GM23338 (cell line): Measurements from ENCODE around the gene EHMT2. TPM values are rescaled to one million over a fixed set of nuclear protein-coding genes. Genes with fewer than 3 reads are reported as not detected.

Experiments used
- ATAC-seq: fragments of 200-7000 bp; cut with Tn5 transposase; 3 replicates; pipeline ENCODE4 v1.9.1; 2020
- DNase-seq: peaks from one replicate; pipeline ENCODE4 v3.0.0-alpha.2; 2015; ENCODE audit warnings: low spot score
- H2AFZ ChIP-seq: fragments of 200-600 bp; sonication (generic); 2 replicates; pipeline ENCODE4 v1.8.0; 2016; ENCODE audit warnings: antibody characterized with exemption, mild to moderate bottlenecking, moderate library complexity
- H3F3A ChIP-seq: fragments of 200-600 bp; sonication (generic); replicated peaks from 2 replicates; pipeline ENCODE4 v1.8.0; 2017; ENCODE audit warnings: antibody characterized with exemption, mixed run types, low read depth
- H3K27ac ChIP-seq: fragments of 200-600 bp; sonication (generic); 2 replicates; pipeline ENCODE4 v1.6.1; 2016; ENCODE audit warnings: low read depth
- H3K27me3 ChIP-seq: fragments of 200-600 bp; sonication (generic); 2 replicates; pipeline ENCODE4 v1.8.0; 2016; ENCODE audit warnings: mild to moderate bottlenecking, mixed run types, moderate library complexity; ENCODE audit not compliant: insufficient read depth
- H3K36me3 ChIP-seq: fragments of 200-600 bp; sonication (generic); 2 replicates; pipeline ENCODE4 v1.8.0; 2016; ENCODE audit warnings: mild to moderate bottlenecking; ENCODE audit not compliant: insufficient read depth
- H3K4me1 ChIP-seq: fragments of 200-600 bp; sonication (generic); 2 replicates; pipeline ENCODE4 v1.8.0; 2016; ENCODE audit warnings: mild to moderate bottlenecking, moderate library complexity; ENCODE audit not compliant: insufficient read depth
- H3K4me2 ChIP-seq: fragments of 200-600 bp; sonication (generic); 2 replicates; pipeline ENCODE4 v1.7.1; 2017; ENCODE audit warnings: mixed run types
- H3K4me3 ChIP-seq: fragments of 200-600 bp; sonication (generic); 2 replicates; pipeline ENCODE4 v1.6.1; 2016; ENCODE audit warnings: mixed run types
- H3K79me2 ChIP-seq: fragments of 200-600 bp; sonication (generic); replicated peaks from 2 replicates; pipeline ENCODE4 v1.8.0; 2017; ENCODE audit warnings: mild to moderate bottlenecking; ENCODE audit not compliant: insufficient read depth
- H3K9me2 ChIP-seq: fragments of 200-600 bp; sonication (generic); 2 replicates; pipeline ENCODE4 v1.8.0; 2017; ENCODE audit not compliant: insufficient read depth
- H4K20me1 ChIP-seq: fragments of 200-600 bp; sonication (generic); replicated peaks from 2 replicates; pipeline ENCODE4 v1.8.0; 2017; ENCODE audit warnings: mild to moderate bottlenecking; ENCODE audit not compliant: insufficient read depth
- H3K27ac Mint-ChIP-seq: 2 replicates; pipeline ENCODE4 v1.8.0; 2020; ENCODE audit warnings: inconsistent platforms, mild to moderate bottlenecking, moderate library complexity, mixed read lengths
- H3K27me3 Mint-ChIP-seq: 3 replicates; pipeline ENCODE4 v1.8.0; 2022; ENCODE audit warnings: low read depth, mild to moderate bottlenecking, moderate library complexity, mixed read lengths, inconsistent platforms; ENCODE audit not compliant: insufficient read depth, poor library complexity
- H3K36me3 Mint-ChIP-seq: 3 replicates; pipeline ENCODE4 v1.8.0; 2021; ENCODE audit warnings: low read depth, mild to moderate bottlenecking, inconsistent platforms, moderate library complexity, mixed read lengths
- H3K4me1 Mint-ChIP-seq: 3 replicates; pipeline ENCODE4 v1.8.0; 2020; ENCODE audit warnings: mild to moderate bottlenecking, inconsistent platforms, mixed read lengths
- H3K4me3 Mint-ChIP-seq: 3 replicates; pipeline ENCODE4 v1.8.0; 2021; ENCODE audit warnings: moderate library complexity, mild to moderate bottlenecking, inconsistent platforms, mixed read lengths
- H3K9me3 Mint-ChIP-seq: 3 replicates; pipeline ENCODE4 v1.8.0; 2020; ENCODE audit warnings: moderate library complexity, mild to moderate bottlenecking, inconsistent platforms, mixed read lengths
- CREB1 ChIP-seq: fragments of 250-450 bp; sonication (Bioruptor Pico); IDR thresholded peaks from 2 replicates; pipeline ENCODE4 v1.5.0; 2020; ENCODE audit warnings: low read depth, mild to moderate bottlenecking, moderate library complexity
- CTCF ChIP-seq, 2 experiments: fragments of 200-600 bp in 1 of 2; sonication (generic) in 1 of 2; conservative IDR thresholded peaks; 2 replicates each; pipeline versions ENCODE4 v1.5.1 to v1.6.1; 2016 to 2017; ENCODE audit warnings: antibody characterized with exemption in 2 of 2, low read depth in 2 of 2, mild to moderate bottlenecking in 2 of 2, moderate library complexity in 1 of 2
- ETS1 ChIP-seq: IDR thresholded peaks from 2 replicates; pipeline ENCODE4 v1.6.1; 2016; ENCODE audit warnings: antibody characterized with exemption
- EZH2 ChIP-seq: fragments of 200-600 bp; sonication (generic); IDR thresholded peaks from one replicate; pipeline ENCODE4 v1.8.0; 2017; ENCODE audit warnings: antibody characterized with exemption, mild to moderate bottlenecking, low read depth; ENCODE audit not compliant: unreplicated experiment
- EZH2phosphoT487 ChIP-seq: fragments of 200-600 bp; sonication (generic); IDR thresholded peaks from one replicate; pipeline ENCODE4 v1.8.1; 2018; ENCODE audit warnings: antibody characterized with exemption; ENCODE audit not compliant: unreplicated experiment
- JUNB ChIP-seq: IDR thresholded peaks from one replicate; pipeline ENCODE4 v1.6.1; 2016; ENCODE audit warnings: antibody characterized with exemption; ENCODE audit not compliant: unreplicated experiment
- NANOG ChIP-seq: IDR thresholded peaks from 2 replicates; pipeline ENCODE4 v1.6.1; 2016; ENCODE audit warnings: antibody characterized with exemption, borderline replicate concordance
- POLR2AphosphoS5 ChIP-seq: IDR thresholded peaks from 2 replicates; pipeline ENCODE4 v1.6.1; 2016; ENCODE audit warnings: antibody characterized with exemption, low read depth
- REST ChIP-seq: IDR thresholded peaks from one replicate; pipeline ENCODE4 v1.6.1; 2018; ENCODE audit warnings: antibody characterized with exemption; ENCODE audit not compliant: unreplicated experiment
- STAT1 ChIP-seq: IDR thresholded peaks from one replicate; pipeline ENCODE4 v1.6.1; 2016; ENCODE audit warnings: antibody characterized with exemption; ENCODE audit not compliant: unreplicated experiment
- ZNF114 ChIP-seq: fragments of 250-450 bp; sonication (Bioruptor Pico); IDR thresholded peaks from 2 replicates; pipeline ENCODE4 v1.5.0; 2020; ENCODE audit warnings: mild to moderate bottlenecking, moderate library complexity
- ZNF331 ChIP-seq: fragments of 250-450 bp; sonication (Bioruptor Pico); IDR thresholded peaks from 2 replicates; pipeline ENCODE4 v1.5.0; 2020; ENCODE audit warnings: low read depth, mild to moderate bottlenecking, moderate library complexity
- ZNF462 ChIP-seq: fragments of 250-450 bp; sonication (Bioruptor Pico); IDR thresholded peaks from 2 replicates; pipeline ENCODE4 v1.5.0; 2020; ENCODE audit warnings: mild to moderate bottlenecking, moderate library complexity
- polyA plus RNA-seq: library from polyadenylated mRNA; unstranded; fragments of >200 nt; fragmentation: Nextera tagmentation; extraction: Ambion mirVana; gene quantifications from 2 replicates; pipeline ENCODE4 v1.2.1, GENCODE V29; 2016
- total RNA-seq: library from RNA; depleted of rRNA; stranded (reverse); fragments of >200 nt; shearing (Covaris generic); gene quantifications from 2 replicates; pipeline ENCODE4 v1.2.3, GENCODE V29; 2014

EHMT2 gene
- total and polyA plus RNA-seq, 2 experiments from 2014 or later, result 113 to 193 TPM

DNA sequence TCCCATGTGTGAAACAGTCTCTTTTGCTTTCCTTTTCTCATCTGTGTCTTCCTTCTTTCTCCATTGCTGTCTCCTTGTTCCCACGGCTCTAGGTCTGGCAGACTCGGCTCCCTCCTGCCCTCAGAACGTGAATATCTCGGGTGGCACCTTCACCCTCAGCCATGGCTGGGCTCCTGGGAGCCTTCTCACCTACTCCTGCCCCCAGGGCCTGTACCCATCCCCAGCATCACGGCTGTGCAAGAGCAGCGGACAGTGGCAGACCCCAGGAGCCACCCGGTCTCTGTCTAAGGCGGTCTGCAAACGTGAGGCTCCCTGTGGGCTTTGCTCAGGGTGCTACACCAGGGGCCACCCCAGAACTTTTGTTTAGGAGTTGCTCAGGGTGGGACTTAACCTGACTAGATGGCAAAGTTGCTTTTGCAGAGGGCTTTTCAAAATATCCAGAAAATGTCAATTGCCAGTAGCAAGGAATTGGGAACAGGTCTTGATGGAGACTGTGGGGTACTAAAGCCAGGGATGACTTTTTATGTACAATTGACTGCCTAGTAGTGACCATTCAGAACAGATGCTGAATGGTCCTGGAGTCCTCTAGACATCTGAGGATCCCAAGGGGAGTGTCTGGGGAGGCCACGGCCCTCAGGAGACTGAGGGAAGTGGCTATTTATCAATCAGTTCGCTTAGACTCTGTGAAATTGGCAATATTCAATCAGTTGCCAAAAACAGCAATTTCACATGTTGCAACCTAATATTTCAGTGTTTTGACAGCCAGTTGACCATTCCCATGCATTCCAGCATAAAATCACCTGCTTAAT is 30.6 kb upstream of the EHMT2 start:
- H3K27me3 Mint-ChIP-seq, result peaks cover 8% of the 10 kb centered on the region
- ATAC-seq, result no peak

More for the DNA sequence above, 30.6 kb upstream of the EHMT2 start:
- Mint-ChIP-seq H3K4me3 (no peak overlapping the region), H3K9me3 (peaks cover 5% of the 10 kb centered on the region; the same call in 2 of the 3 replicates), H3K36me3 (no peaks in the 10 kb centered on the region), H3K4me1 (peaks cover 3% of the 10 kb centered on the region; the same call in 1 of the 3 replicates), H3K27ac (no peak overlapping the region)
- TF ChIP-seq NANOG (no peak), POLR2AphosphoS5 (no peak), ZNF331 (no peak), JUNB (no peak), CREB1 (CRISPR knock-in tag) (no peak), EZH2phosphoT487 (no peak), ETS1 (no peak), CTCF (conservative IDR thresholded peaks at IDR 0.05; ENCODE audit: low read depth in 2 of 2) (no peak), EZH2 (no peak), ZNF114 (no peak), REST (no peak), STAT1 (no peak), ZNF462 (no peak)
- Histone ChIP-seq H2AFZ (0 out of 2 replicates have a peak overlapping the region, but pooled peaks have one; percentile 23), H3K9me2 (peaks cover 4% of the 10 kb centered on the region; the same call in 1 of the 2 replicates), H3K4me2 (no peak overlapping the region), H3K27ac (no peak overlapping the region), H3K4me1 (no peaks in the 10 kb centered on the region), H3F3A (no peaks in the 10 kb centered on the region), H3K27me3 (no peaks in the 10 kb centered on the region), H3K36me3 (no peaks in the 10 kb centered on the region), H4K20me1 (no peaks in the 10 kb centered on the region), H3K4me3 (no peak overlapping the region), H3K79me2 (no peaks in the 10 kb centered on the region)
- DNase-seq, result no peak
